ENCODE data around the gene RPP40.
"Not testable (repeated sequence)": the region's sequence is repeated elsewhere in the genome, so short reads cannot be mapped to it uniquely, and the experiment has no call there.

The RPP40 gene

DNA sequence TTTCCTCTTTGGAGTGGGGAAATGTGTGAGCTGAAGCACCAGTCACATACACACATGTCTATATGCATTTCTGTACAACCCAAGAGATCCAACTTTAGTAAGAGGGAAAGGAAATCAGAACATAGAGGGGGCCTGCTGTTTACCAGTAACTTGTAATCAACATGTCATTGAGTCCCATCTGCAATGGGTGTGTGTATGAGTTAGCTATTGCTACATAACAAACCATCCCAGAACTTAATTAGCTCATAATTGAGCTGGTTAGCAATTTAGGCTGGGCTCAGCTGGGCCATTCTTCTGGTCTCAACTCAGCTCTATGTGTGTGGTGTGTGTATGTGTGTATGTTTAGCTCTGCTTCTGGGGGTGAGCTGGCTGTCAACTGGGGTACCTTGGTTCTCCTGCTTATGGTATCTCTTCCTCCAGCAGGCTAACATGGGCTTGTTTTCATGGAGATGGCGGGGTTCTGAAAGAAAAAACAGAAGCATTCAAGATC, 10.3 kb upstream of the RPP40 start:
- DNase-seq (ENCODE audit: low read depth), result no peak

DNA sequence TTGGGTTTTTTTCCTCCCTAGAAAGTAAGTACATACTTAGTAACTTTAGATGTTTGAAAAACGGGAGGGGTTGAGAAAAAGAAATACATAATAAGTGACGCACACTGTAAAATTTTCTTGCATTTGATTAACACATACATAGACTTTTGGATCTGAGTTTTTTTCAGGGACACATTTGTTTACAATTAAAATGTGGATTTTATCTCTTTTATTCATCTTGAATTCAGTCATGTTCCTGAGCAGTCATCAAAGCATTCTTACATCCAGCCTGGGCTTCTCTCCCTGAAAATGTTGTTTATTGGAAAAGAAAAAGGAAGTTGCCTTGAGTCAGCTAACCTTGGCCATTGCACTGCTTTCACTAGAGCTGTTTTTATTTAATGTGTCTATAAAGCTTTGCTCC, 8.7 kb upstream of the RPP40 start:
- no peak for DNase-seq (ENCODE audit: low read depth)

DNA sequence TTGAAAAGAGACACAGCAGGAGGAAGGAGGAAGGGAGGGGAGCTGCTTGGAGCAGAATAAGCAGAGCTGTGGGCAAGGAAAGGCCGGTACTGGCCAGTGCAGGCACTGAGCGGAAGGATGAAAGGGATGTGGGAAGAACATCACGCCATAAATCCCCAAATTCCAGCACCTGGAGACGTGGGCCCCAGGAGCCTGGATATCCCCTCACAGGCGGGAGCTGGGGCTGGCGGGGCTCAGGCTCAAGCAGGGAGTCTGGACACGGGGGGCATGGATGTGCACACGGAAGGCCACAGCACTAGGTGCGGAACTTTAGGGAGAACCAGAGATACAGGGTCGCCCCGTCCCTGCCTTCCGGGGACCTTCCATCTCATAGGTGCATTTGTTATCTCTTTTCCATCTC, 7.5 kb upstream of the RPP40 start:
- DNase-seq (ENCODE audit: low read depth), result no peak

DNA sequence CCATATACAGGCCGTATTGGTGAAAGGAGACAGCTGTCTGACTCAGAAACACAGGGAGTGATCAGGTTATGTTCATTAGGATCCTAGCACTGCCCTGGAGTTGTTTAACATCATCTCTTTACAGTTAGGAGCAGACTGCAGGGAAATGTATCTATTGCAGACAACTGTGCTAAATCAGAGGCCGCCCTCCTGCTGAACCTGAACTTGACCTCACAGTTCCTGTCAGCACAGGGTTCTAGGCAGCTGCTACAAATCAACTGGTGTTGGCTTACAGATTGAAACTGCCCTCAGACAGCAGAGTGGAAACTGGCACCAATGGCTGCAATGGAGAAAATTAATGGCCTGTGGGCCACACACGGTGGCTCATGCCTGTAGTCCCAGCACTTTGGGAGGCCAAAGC, 3.7 kb upstream of the RPP40 start:
- no peak for DNase-seq (ENCODE audit: low read depth)

DNA sequence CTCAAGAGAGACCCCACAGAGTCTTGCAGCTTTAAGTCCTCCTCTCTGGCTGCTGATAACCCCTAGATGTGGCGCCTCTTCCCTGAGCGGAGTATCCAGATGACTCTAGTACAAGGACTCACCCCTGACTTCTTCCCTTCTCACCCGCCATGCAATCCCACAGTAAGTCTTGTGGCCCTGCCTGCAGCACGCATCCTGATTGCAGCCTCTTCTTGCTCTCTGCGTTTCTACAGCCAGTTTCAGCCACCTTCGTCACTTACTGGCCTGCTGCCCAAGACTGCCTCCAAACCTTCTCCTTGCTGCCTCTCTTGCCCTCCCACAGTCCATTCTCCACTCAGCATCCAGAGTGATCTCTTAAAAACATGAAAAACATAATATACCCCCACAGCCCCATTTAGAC, 2.4 kb upstream of the RPP40 start:
- DNase-seq (ENCODE audit: low read depth), result no peak

DNA sequence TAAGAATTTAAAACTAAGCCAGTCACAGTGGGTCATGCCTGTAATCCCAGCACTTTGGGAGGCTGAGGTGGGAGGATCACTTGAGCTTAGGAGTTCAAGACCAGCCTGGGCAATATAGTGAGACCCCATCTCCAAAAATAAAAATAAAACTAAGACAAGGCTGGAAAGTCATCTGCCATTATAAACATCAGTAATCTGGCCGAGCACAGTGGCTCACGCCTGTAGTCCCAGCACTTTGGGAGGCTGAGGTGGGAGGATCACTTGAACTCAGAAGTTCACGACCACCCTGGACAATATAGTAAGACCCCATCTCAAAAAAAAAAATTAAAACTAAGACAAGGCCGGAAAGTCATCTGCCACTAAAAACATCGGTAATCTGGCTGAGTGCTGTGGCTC, 1.2 kb upstream of the RPP40 start:
- not testable (repeated sequence) for DNase-seq (ENCODE audit: low read depth)

DNA sequence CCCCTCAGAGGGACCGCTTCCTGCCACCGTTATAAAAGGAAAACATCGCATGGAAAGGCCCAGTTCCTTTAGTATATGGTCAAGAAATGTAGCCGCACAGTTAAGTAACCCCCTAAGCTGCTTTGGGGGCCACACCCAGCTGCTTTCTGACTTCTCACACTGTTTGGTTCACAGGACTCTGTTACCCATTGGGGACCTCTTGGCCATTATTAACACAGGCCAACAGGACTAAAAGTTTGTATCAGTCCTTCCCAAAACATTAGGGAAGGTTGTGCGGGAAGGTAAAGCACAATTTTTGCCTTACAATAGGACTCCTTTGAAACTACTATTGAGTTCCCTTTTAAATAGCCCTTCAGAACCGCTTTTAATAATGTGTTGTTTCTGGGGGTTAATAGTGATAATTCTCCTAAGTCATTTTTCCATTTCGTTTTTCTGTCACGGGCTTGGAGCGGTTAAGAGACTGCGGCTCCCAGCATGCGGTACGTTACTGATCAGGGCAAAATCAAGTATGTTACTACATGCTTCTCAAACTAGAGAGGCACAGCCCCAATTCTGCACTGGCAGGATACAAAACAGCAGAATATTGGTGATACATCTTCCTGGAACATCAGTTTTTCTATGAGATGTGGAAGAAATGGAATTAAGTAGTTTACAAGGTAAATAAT, 668 bp upstream of the RPP40 start:
- no peak for DNase-seq (ENCODE audit: low read depth)

DNA sequence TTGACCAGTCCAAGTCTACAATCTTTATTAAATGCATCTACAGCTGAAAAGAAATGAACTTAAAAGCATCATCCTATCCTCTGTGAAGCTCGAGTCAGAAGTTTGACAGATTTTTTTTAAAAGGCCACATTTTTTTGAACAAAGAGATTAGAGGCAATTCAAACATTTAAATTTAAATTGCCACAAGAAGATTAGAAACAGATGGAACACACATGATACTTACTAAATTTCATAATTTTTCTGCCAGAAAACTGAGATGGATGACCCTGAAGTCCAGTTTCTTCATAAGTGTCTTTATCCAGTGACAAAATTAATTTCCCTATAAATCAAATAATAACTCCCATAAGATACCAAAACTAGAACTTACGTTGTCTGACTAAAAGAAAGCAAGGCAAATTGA, 4.3 kb downstream of the RPP40 start:
- DNase-seq (ENCODE audit: low read depth), result no peak

DNA sequence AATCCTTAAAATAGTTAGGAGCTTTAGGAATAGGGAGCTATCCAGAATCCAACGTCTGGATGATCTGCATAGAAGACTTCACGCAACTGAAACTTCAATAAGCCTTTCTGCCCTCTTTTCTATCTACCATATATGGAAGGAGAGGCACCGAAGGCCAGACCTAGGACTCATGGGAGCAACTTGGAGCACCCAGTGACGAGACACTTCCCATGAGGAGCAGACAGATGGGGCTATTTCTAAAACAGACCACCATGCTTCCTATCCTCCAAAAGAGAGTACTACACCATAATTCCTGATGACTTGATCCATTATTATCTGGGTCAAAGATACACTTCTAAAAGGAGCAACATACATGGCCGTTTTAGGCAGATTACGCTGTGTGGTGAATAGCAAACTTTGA, 6.0 kb downstream of the RPP40 start:
- DNase-seq (ENCODE audit: low read depth), result no peak

DNA sequence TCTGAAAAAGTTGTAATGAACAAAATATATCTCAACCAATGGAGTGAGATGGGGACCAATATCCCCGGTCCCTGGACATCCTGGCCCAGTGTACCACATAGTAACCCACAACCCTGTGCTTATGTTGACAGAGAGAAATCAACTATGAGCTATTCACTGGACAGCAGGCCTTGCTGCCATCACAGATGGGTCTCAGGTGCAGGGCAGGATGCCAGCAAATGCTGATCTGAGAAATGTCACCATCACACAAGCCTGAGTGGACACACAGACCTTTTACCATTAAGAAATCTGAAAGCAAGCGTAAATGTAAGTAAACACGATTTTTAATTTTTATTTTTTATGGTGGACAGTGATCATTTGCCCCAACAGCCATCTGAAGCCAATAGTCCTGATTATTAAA, 9.1 kb downstream of the RPP40 start:
- no peak for DNase-seq (ENCODE audit: low read depth)

DNA sequence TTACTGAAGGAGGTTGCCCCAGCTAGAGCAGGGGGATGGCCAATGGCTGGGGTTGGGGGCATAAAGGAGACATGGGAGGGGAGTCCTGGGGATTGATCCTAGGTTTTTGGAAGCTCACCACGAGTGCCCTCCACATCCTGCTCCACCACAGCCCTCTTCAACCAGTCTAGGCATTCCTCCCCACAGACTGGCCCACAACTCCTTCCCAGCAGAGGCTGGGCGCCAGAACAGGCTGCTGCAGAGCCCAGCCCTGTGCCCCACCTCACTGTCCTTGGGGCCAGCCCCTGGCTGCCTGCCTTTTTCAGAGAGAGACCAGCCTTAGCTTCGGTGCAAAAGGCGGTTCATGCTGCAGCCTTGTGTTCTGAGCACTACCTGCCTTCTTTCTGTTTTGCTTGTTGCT, 16.4 kb downstream of the RPP40 start:
- no peak for DNase-seq (ENCODE audit: low read depth)

DNA sequence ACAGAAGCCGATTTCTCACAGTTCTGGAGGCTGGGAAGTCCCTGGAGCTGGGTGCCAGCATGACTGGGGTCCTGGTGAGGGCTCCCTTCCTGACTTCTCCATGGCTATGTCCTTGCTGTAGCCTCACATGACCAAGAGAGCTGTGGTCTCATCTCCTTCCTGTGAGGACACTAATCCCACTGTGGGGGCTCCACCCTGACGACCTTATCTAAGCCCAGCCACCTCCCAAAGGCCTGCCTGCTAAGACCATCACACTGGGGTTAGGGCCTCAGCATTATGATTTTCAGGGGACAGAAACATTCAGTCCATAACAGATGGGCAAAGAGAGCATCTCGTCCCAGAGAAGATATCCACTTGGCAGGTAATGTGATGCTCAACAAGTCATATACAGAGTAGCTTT, 16.8 kb downstream of the RPP40 start:
- DNase-seq (ENCODE audit: low read depth), result no peak

DNA sequence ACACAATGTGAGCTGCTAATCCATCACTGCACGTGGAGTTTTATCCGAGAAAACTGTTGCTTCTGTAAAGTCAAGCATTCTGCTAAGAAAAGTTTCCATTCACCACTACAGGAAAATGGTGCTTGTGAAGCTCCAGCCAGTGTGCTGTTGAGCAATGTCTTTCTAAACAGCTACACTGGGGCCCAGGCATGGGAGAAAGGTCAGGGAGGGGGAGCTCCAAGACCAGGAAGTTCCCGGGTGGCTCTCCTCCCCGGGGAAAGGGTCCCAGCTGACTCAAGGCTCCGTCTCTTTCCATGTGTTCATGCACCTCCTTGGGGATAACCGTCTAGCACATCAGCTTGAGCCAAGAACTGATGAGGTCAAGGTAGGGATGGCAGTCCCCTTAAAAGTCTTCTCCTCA, 20.5 kb downstream of the RPP40 start:
- no peak for DNase-seq (ENCODE audit: low read depth)

DNA sequence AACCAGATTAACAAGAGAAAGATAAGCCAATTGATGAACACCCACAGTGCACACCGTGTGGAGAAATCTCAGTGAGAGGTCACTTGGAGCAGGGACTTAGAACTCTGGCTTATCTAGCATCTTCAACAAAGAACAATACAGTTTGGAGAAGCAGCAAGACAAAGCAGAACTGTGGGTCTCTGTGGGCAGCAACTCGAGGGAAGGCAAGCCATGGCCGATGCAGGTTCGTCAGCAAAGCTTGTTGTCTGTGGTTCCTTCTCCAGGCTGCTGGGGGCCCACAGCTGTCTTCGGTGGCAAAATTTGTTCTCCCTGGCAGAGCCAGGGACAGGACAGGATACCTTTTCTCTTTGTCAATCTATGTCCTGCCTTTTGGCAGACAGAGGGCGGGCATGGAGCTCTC, 22.1 kb downstream of the RPP40 start:
- no peak for DNase-seq (ENCODE audit: low read depth)

DNA sequence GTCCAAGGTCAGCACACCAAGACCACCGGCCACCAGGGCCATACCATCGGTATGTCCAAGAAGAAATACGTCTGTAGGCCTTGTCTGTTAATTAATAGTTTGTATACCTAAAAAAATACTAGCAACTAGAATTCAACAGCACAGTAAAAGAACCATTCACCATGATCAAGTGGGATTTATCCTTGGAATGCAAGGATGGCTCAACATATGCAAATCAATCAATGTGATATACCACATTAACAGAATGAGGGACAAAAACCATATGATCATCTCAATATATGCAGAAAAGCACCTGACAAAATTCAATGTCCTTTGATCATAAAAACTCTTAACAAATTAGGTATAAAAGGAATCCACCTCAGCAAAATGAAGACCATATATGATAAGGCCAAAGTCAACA, 24.4 kb downstream of the RPP40 start:
- DNase-seq (ENCODE audit: low read depth), result no peak

DNA sequence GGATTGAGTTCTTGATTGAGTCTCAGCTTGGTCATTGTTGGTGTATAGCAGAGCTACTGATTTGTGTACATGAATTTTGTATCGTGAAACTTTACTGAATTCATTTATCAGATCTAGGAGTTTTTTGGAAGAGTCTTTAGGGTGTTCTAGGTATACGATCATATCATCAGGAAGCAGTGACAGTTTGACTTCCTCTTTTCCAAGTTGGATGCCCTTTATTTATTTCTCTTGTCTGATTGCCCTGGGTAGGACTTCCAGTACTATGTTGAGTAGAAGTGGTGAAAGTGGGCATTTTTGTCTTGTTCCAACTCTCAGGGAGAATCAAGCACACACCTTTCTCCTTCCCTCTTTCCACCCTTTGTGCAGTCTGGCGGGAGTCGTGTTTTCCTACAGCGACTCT, 26.4 kb downstream of the RPP40 start:
- no peak for DNase-seq (ENCODE audit: low read depth)

DNA sequence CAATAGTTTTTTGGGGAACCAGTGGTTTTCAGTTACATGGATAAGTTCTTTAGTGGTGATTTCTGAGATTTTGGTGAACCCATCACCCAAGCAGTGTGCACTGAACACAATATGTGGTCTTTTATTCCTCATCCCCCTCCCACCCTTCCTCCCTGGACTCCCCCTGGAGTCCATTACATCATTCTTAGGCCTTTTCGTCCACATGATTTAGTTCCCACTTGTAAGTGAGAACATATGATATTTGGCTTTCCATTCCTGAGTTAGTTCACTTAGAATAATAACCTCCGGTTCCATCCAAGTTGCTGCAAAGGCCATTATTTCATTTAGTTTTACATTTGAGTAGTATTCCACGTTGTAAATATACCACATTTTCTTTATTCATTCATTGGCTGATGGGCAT, 28.3 kb downstream of the RPP40 start:
- no peak for DNase-seq (ENCODE audit: low read depth)

DNA sequence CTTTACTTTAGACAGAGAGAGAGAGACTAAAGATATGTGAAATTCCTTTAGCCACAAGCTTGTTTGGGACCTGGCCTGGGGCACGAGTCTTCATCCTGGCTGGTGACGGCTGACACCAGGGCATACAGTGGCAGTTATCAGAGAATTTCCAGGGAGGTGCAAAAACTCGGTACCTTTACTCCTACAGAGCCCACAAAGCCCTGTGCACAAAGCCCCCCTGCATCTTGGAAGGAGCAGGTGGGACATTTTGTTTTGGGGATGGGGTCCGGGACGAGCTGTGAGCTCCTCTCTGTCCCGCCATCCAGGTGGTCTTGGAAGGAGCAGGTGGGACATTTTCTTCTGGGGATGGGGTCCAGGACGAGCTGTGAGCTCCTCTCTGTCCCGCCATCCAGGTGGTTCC, 28.9 kb downstream of the RPP40 start:
- no peak for DNase-seq (ENCODE audit: low read depth)

DNA sequence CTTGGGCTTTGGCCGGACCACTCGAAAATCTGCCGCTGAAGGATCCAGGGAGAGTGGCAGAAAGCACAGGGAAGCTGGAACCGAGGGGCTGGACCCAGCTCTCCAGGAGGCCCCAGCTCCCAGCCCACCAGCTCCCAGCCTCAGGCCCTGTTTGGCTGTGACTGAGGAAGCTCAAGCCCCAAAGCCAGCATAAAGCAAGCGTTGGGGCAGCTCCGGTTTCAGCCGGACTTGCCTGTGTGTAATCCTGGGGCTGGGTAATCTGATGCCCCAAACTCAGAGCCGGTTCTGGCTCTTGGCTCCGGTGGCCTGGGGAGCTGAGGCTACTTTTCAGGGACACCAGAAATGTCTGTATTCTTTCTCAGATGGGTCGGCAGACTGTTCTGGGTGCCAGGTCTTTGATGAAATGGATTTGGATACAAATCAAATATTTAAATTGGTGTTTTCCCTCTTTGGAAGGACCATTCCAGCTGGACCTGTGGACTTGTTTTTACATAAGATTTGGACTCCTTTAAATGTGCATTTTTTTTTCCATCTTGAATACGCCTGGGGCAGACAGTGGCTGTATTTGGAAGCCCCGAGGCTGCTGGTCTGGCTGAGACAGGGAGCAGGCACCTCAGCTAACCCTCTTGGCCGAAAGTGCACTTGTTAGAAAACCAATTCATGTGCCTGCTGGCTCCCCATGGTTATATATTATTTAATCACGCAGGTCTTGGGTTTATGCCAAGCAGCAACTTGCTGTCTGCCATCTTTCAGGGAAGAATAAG, 29.7 kb downstream of the RPP40 start:
- no peak for DNase-seq (ENCODE audit: low read depth)

DNA sequence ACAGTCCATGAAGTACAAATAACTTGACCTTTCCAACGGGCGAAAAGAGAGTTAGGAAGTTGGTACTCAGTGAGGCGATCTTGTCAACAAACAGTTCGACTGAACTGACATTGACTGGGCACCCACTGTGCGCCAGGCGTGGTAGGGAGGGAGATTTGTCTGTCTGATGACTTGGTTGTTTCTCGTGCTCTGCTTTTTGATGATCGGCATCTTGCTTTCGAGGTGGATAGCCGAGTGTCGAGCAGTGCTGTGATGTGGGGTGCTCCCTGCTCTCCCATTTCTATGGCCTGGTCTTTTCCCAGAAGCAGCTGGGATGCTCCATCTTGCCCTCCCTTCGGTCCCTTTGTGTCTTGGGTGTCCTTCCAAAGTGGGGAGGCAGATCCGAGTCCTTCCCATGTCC, 30.4 kb downstream of the RPP40 start:
- no peak for DNase-seq (ENCODE audit: low read depth)

DNA sequence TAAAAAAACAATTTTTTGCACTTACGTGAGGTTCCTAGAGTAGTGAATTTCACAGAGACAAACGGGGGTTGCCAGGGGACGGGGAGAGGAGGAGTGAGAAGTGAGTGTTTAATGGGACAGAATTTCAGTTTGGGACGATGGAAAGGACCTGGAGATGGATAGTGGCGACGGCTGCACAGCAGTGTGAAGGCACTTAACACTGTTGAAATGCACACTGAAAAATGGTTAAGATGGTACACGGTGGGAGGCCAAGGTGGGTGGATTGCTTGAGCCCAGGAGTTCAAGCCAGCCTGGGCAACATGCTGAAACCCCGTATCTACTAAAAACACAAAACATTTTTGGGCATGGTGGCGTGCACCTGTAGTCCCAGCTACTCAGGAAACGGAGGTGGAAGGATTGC, 31.4 kb downstream of the RPP40 start:
- no peak for DNase-seq (ENCODE audit: low read depth)

DNA sequence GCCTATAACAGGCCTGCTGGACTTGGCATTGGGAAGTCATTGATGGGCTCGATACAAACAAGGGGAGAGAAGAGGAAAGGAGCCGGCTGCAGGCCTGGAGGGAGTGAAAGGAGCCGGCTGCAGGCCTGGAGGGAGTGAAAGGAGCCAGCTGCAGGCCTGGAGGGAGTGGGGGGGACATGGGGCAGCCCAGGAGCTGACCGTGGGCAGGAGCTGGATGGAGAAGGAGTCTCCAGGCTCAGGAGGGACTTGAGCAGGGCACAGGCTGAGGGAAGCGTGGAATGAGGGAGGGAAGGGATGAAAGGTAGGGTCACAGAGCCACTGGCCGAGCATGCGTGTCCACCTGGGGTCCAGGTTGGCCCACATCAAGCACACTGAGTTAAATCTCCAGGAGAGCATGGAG, 32.0 kb downstream of the RPP40 start:
- no peak for DNase-seq (ENCODE audit: low read depth)

DNA sequence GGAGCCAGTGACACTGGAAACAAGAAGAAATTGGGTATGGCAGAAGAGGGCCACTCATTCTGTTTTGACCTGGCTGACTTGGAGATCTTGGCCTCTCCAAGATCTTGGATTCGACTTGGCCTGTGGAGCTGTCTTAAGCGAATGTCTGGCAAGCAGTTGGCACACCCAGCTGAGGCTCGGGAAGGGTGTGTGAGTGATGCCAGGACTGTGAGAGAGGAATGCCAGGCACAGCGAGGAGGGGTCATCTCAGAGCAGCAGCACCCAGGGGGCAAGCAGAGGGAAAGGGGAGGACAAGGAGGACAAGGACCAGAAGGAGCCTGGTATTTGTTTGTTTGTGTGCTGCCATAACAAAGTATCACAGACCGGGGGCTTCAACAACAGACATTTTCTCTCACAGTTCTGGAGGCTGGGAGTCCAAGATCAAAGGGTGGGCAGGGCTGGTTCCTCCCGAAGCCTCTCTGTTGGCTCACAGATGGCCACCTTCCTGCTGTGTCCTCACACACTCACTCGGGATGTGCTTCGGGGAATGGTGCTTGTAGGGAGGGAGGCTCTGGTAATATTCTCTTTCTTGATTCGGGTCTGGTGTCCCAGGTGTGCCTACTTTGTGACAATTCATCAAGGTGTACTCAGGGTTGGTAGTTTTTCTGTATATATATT, 33.0 kb downstream of the RPP40 start:
- no peak for DNase-seq (ENCODE audit: low read depth)

Data from stimulated activated CD8-positive, alpha-beta memory T cell treated with anti-CD3 and anti-CD28 coated beads, Interleukin-4, amount 100 ng/mL, for 24 hours (primary cell).